Heart right ventricle (tissue), 16 donors: ENCODE measurements around the gene LMNTD2. TPM values are rescaled to one million over a fixed set of nuclear protein-coding genes. Genes with fewer than 3 reads are reported as not detected.

Experiments used
- ATAC-seq, 8 donors: fragments of 200-7000 bp; cut with Tn5 transposase; one replicate each; pipeline ENCODE4 v1.9.1; 2020; ENCODE audit warnings: mild to moderate bottlenecking in 8 of 8, moderate library complexity in 8 of 8, moderate number of reproducible peaks in 1 of 8
- DNase-seq, 2 donors: peaks; one replicate each; pipeline ENCODE4 v3.0.0-alpha.2; 2020
- H3K27ac ChIP-seq, 10 donors: fragments of 200-600 bp; sonication (generic) in 2 of 10; one replicate each; pipeline versions ENCODE4 v1.5.0 to v1.8.0; 2020 to 2022; ENCODE audit warnings: mild to moderate bottlenecking in 3 of 10
- H3K27me3 ChIP-seq, 7 donors: fragments of 200-600 bp; one replicate each; pipeline ENCODE4 v1.8.0; 2021 to 2022; ENCODE audit warnings: mild to moderate bottlenecking in 2 of 7
- H3K36me3 ChIP-seq, 9 donors: fragments of 200-600 bp; sonication (generic) in 1 of 9; one replicate each; pipeline versions ENCODE4 v1.5.0 to v1.8.0; 2020 to 2022; ENCODE audit warnings: mild to moderate bottlenecking in 2 of 9
- H3K4me1 ChIP-seq, 9 donors: fragments of 200-600 bp; sonication (generic) in 1 of 9; one replicate each; pipeline versions ENCODE4 v1.5.0 to v1.8.0; 2020 to 2022; ENCODE audit warnings: mild to moderate bottlenecking in 4 of 9
- H3K4me3 ChIP-seq, 10 donors: fragments of 200-600 bp; sonication (generic) in 2 of 10; one replicate each; pipeline versions ENCODE4 v1.5.0 to v1.8.0; 2020 to 2022; ENCODE audit warnings: mild to moderate bottlenecking in 7 of 10, moderate library complexity in 2 of 10
- H3K9me3 ChIP-seq, 11 donors: fragments of 200-600 bp in 10 of 11; sonication (generic) in 2 of 11; one replicate each; pipeline versions ENCODE4 v1.5.0 to v1.8.0; 2013 to 2022; ENCODE audit warnings: mild to moderate bottlenecking in 2 of 11, control low read depth in 1 of 11, moderate library complexity in 1 of 11
- CTCF ChIP-seq, 9 donors: fragments of 200-600 bp; sonication (generic) in 2 of 9; IDR thresholded peaks; one replicate each; pipeline versions ENCODE4 v1.5.0 to v1.8.0; 2021 to 2022; ENCODE audit warnings: antibody characterized with exemption in 9 of 9, mild to moderate bottlenecking in 5 of 9, moderate library complexity in 1 of 9
- whole genome bisulfite sequencing, 2 donors: extraction: QIAGEN DNeasy Blood & Tissue Kit; methylation state at CpG; one replicate each; pipeline ENCODE4 v1.1.7; 2013; ENCODE audit warnings: inconsistent platforms in 1 of 2; 5-methylcytosine and 5-hydroxymethylcytosine counted together
- intact Hi-C, 10 donors: fragments of 100-400 bp; cut with DNase I; formaldehyde crosslinking; loops; one replicate each; pipeline versions ENCODE4 v1.11.1 to v1.14.2; 2022
- polyA plus RNA-seq, 2 donors: library from polyadenylated mRNA; stranded (reverse); fragments of 200-250 nt; gene quantifications; one replicate each; pipeline ENCODE4 v1.2.3, GENCODE V29; 2013
- total RNA-seq, 10 donors: library from RNA; stranded (reverse); fragmentation: NEBNext Ultra II Directional in 3 of 10; extraction: Animal tissue kit (Norgen Biotek cat#: 25700) in 3 of 10; gene quantifications; one replicate each; pipeline versions ENCODE4 v1.2.1 to v1.2.4, GENCODE V29; 2021 to 2023
- donor health status: Arrhythmogenic right ventricular cardiomyopathy.
- donor health status: ischemic (EF 13 %, LVEDD 7.1; RV severe dilation, severe dysfunction).
- donor health status: healthy with polysubstance abuse.
- donor health status: DM: no; HTN: yes; CAD: no.
- donor health status: DM: no; HTN: no; CAD: no.
- donor health status: ischemic (EF 25% LVEDD 6.9; RV normal size, moderate dysfunction).
- donor health status: ischemic (EF 25% LVEDD 5.7; RV mildly dilated, moderate dysfunction).
- donor health status: healthy.
- donor health status: DM: yes; HTN: yes; CAD: no.
- donor health status: Ischemic cardiomyopathy.
- donor health status: ischemic (EF 35%, LVEDD 5.7; RV mildly dilated, moderate dysfunction).
- donor health status: nonischemic (EF 11% LVEDD 7.7; RV severe dilation, severe dysfunction).
- donor health status: DM: yes; HTN: yes; CAD: no.
- donor health status: PGD.
- donor health status: ischemic (EF 29% LVEDD 5.4; RV normal size, mild dysfunction).
- donor health status: nonischemic (EF 23%, LVEDD 6.1; RV moderate dilation, normal function).

The LMNTD2 gene
- total and polyA plus RNA-seq, 12 donors = 0.30 to 1.4 (median 0.45) TPM; not detected in 2

GRCh38 chr11:607971-608659, 47.6 kb upstream of the LMNTD2 start:
- H3K9me3 ChIP-seq = no peaks in the 10 kb centered on the region
- H3K4me1 ChIP-seq = peaks cover under 1 to 29% (median 13%) of the 10 kb centered on the region in 9 donors
- TF ChIP-seq CTCF (IDR thresholded peaks at IDR 0.05) = no peak
- WGBS, 2 donors = 75 to 76% methylated on average over 45 of the region's 45 CpGs
- intact Hi-C loops = no loop called here
- no peaks in the 10 kb centered on the region for H3K27me3 ChIP-seq
- no peak for DNase-seq
- peak in 3 of 8 donors; percentile 3 to 21 (median 6) for ATAC-seq
- peaks cover 3 to 100% (median 78%) of the 10 kb centered on the region in 9 donors for H3K36me3 ChIP-seq
- peak overlapping the region in 1 of 10 donors; percentile 3 for H3K4me3 ChIP-seq
- peak overlapping the region in 6 of 10 donors; percentile 20 to 65 (median 38) for H3K27ac ChIP-seq

GRCh38 chr11:607020-607780, 46.7 kb upstream of the LMNTD2 start:
- ATAC-seq = no peak

GRCh38 chr11:606245-606644, 45.7 kb upstream of the LMNTD2 start:
- peaks cover 0 to 23% (median 13%) of the 10 kb centered on the region in 9 donors for H3K4me1 ChIP-seq
- ATAC-seq (peak; percentile 46 to 95 (median 86)), DNase-seq (peak; percentile 69 to 78)
- peak overlapping the region in 8 of 10 donors; percentile 36 to 66 (median 45) for H3K27ac ChIP-seq
- H3K27me3 ChIP-seq = no peaks in the 10 kb centered on the region
- no peak for TF ChIP-seq CTCF (IDR thresholded peaks at IDR 0.05)
- H3K36me3 ChIP-seq = peaks cover 6 to 100% (median 69%) of the 10 kb centered on the region in 9 donors
- 60% methylated on average over 16 to 19 of the region's 19 CpGs for WGBS, 2 donors
- no peaks in the 10 kb centered on the region for H3K9me3 ChIP-seq
- H3K4me3 ChIP-seq = no peak overlapping the region
- intact Hi-C loops = no loop called here

More at GRCh38 chr11:607020-607780, 46.7 kb upstream of the LMNTD2 start:
- no peak for TF ChIP-seq CTCF (IDR thresholded peaks at IDR 0.05)
- intact Hi-C loops = no loop called here
- H3K9me3 ChIP-seq = no peaks in the 10 kb centered on the region
- H3K27me3 ChIP-seq = no peaks in the 10 kb centered on the region
- H3K4me3 ChIP-seq = no peak overlapping the region
- peaks cover 0 to 23% (median 13%) of the 10 kb centered on the region in 9 donors for H3K4me1 ChIP-seq
- H3K27ac ChIP-seq = no peak overlapping the region
- WGBS, 2 donors = 92 to 93% methylated on average over 35 of the region's 35 CpGs
- DNase-seq = no peak
- H3K36me3 ChIP-seq = peaks cover 6 to 100% (median 69%) of the 10 kb centered on the region in 9 donors
